ENCODE results near the gene DISC1. TPM values are rescaled to one million over a fixed set of nuclear protein-coding genes. Genes with fewer than 3 reads are reported as not detected.

DISC1 gene
- total and polyA plus RNA-seq, 2 experiments from 2014 or later: 2.1 to 6.5 TPM

GRCh38 chr1:231936983-231937775, 310.6 kb downstream of the DISC1 start:
- no peak overlapping the region for H3K27ac Mint-ChIP-seq
- no peak for ATAC-seq

More at GRCh38 chr1:231936983-231937775, 310.6 kb downstream of the DISC1 start:
- no peak for DNase-seq (ENCODE audit: low spot score)
- H3K4me2 ChIP-seq: no peak overlapping the region
- no peaks in the 10 kb centered on the region for H3K27me3 ChIP-seq (ENCODE audit: insufficient read depth)
- TF ChIP-seq STAT1 (IDR thresholded peaks at IDR 0.05; ENCODE audit: unreplicated experiment): no peak
- no peak for TF ChIP-seq ZNF114 (CRISPR knock-in tag; IDR thresholded peaks at IDR 0.05)
- TF ChIP-seq POLR2AphosphoS5 (IDR thresholded peaks at IDR 0.05; ENCODE audit: low read depth): no peak
- no peak for TF ChIP-seq CREB1 (CRISPR knock-in tag; IDR thresholded peaks at IDR 0.05; ENCODE audit: low read depth)
- no peak for TF ChIP-seq ZNF331 (CRISPR knock-in tag; IDR thresholded peaks at IDR 0.05; ENCODE audit: low read depth)
- no peak for TF ChIP-seq EZH2phosphoT487 (IDR thresholded peaks at IDR 0.05; ENCODE audit: unreplicated experiment)
- TF ChIP-seq REST (IDR thresholded peaks at IDR 0.05; ENCODE audit: unreplicated experiment): no peak
- no peak for TF ChIP-seq ZNF462 (CRISPR knock-in tag; IDR thresholded peaks at IDR 0.05)
- TF ChIP-seq ETS1 (IDR thresholded peaks at IDR 0.05): no peak
- no peak for TF ChIP-seq EZH2 (IDR thresholded peaks at IDR 0.05; ENCODE audit: low read depth, unreplicated experiment)
- no peak for TF ChIP-seq CTCF (conservative IDR thresholded peaks at IDR 0.05; ENCODE audit: low read depth in 2 of 2)
- TF ChIP-seq JUNB (IDR thresholded peaks at IDR 0.05; ENCODE audit: unreplicated experiment): no peak
- no peak for TF ChIP-seq NANOG (IDR thresholded peaks at IDR 0.05; ENCODE audit: borderline replicate concordance)
- H3F3A ChIP-seq (replicated peaks; ENCODE audit: low read depth): no peaks in the 10 kb centered on the region
- no peaks in the 10 kb centered on the region for H4K20me1 ChIP-seq (replicated peaks; ENCODE audit: insufficient read depth)
- H3K4me3 ChIP-seq: no peak overlapping the region
- H3K4me3 Mint-ChIP-seq: no peak overlapping the region
- H3K36me3 ChIP-seq (ENCODE audit: insufficient read depth): 0 out of 2 replicates have a peak, but pooled peaks cover 5% of the 10 kb centered on the region
- H3K4me1 ChIP-seq (ENCODE audit: insufficient read depth): no peaks in the 10 kb centered on the region; the same call in 1 of the 2 replicates
- peaks cover 6% of the 10 kb centered on the region; the same call in 2 of the 3 replicates for H3K9me3 Mint-ChIP-seq
- no peaks in the 10 kb centered on the region for H3K79me2 ChIP-seq (replicated peaks; ENCODE audit: insufficient read depth)
- peaks cover 5% of the 10 kb centered on the region; the same call in 1 of the 3 replicates for H3K36me3 Mint-ChIP-seq (ENCODE audit: low read depth)
- H3K27me3 Mint-ChIP-seq (ENCODE audit: insufficient read depth, low read depth, poor library complexity): peaks cover 5% of the 10 kb centered on the region
- H2AFZ ChIP-seq: no peak overlapping the region
- peaks cover 16% of the 10 kb centered on the region; the same call in 2 of the 3 replicates for H3K4me1 Mint-ChIP-seq
- H3K27ac ChIP-seq (ENCODE audit: low read depth): no peak overlapping the region
- H3K9me2 ChIP-seq (ENCODE audit: insufficient read depth): peaks cover 18% of the 10 kb centered on the region
